ENCODE measurements around the gene USP10. TPM values are rescaled to one million over a fixed set of nuclear protein-coding genes. Genes with fewer than 3 reads are reported as not detected.

Gene USP10
- total and polyA plus RNA-seq, 5 donors from 2014 or later, result 64.0 to 112 (median 88.1) TPM

- no peaks in the 10 kb centered on the region for H3K9me3 Mint-ChIP-seq
- peak overlapping the region; percentile 13 for H3K4me3 ChIP-seq (ENCODE audit: low read depth, low read length)
- H3K4me1 Mint-ChIP-seq, result peaks cover 34 to 67% (median 46%) of the 10 kb centered on the region in 4 donors
- peak overlapping the region; percentile 70 to 81 (median 78) for H3K27ac Mint-ChIP-seq
- H3K27ac ChIP-seq (ENCODE audit: insufficient read depth, low read length, poor library complexity, severe bottlenecking), result no peak overlapping the region
- DNase-seq (peak in 1 of 3 donors; percentile 52), ATAC-seq (ENCODE audit: low read depth in 2 of 2) (no peak)
- no peaks in the 10 kb centered on the region for H3K9me3 ChIP-seq (ENCODE audit: control insufficient read depth in 2 of 2, low read length in 2 of 2)
- peak overlapping the region in 1 of 4 donors; percentile 46 for H3K4me3 Mint-ChIP-seq
- peaks cover 5% of the 10 kb centered on the region for H3K36me3 Mint-ChIP-seq
- H3K27me3 Mint-ChIP-seq, result no peaks in the 10 kb centered on the region
- H3K27me3 ChIP-seq (ENCODE audit: control insufficient read depth, insufficient read depth, low read length), result no peaks in the 10 kb centered on the region
- H3K4me1 ChIP-seq (ENCODE audit: control insufficient read depth, insufficient read depth, low read length, poor library complexity, severe bottlenecking), result peaks cover 44% of the 10 kb centered on the region
- peaks cover 8% of the 10 kb centered on the region for H3K36me3 ChIP-seq (ENCODE audit: control insufficient read depth, insufficient read depth, low read length)
These were observed 51.4 kb downstream of the USP10 start for GRCh38 chr16:84751241-84751640.

GRCh38 chr16:84751947-84752346 is 52.1 kb downstream of the USP10 start:
- Mint-ChIP-seq H3K27ac (peak overlapping the region in 2 of 3 donors; percentile 70 to 81), H3K4me3 (no peak overlapping the region), H3K4me1 (peaks cover 36 to 69% (median 49%) of the 10 kb centered on the region in 4 donors), H3K36me3 (peaks cover 4% of the 10 kb centered on the region), H3K9me3 (no peaks in the 10 kb centered on the region), H3K27me3 (no peaks in the 10 kb centered on the region)
- Histone ChIP-seq H3K27me3 (ENCODE audit: control insufficient read depth, insufficient read depth, low read length) (no peaks in the 10 kb centered on the region), H3K4me1 (ENCODE audit: control insufficient read depth, insufficient read depth, low read length, poor library complexity, severe bottlenecking) (peaks cover 44% of the 10 kb centered on the region), H3K27ac (ENCODE audit: insufficient read depth, low read length, poor library complexity, severe bottlenecking) (no peak overlapping the region), H3K36me3 (ENCODE audit: control insufficient read depth, insufficient read depth, low read length) (peaks cover 3% of the 10 kb centered on the region), H3K4me3 (ENCODE audit: low read depth, low read length) (peak overlapping the region; percentile 13), H3K9me3 (ENCODE audit: control insufficient read depth in 2 of 2, low read length in 2 of 2) (no peaks in the 10 kb centered on the region)
- peak in 1 of 3 donors; percentile 69 for DNase-seq
- peak in 1 of 2 donors; percentile 19 for ATAC-seq (ENCODE audit: low read depth in 2 of 2)

GRCh38 chr16:84752600-84752999 is 52.8 kb downstream of the USP10 start:
- no peak for ATAC-seq (ENCODE audit: low read depth in 2 of 2)
- no peak overlapping the region for H3K27ac ChIP-seq (ENCODE audit: insufficient read depth, low read length, poor library complexity, severe bottlenecking)
- H3K4me3 Mint-ChIP-seq, result no peak overlapping the region

GRCh38 chr16:84753412-84754326 is 53.9 kb downstream of the USP10 start:
- Histone ChIP-seq H3K4me3 (ENCODE audit: low read depth, low read length) (peak overlapping the region; percentile 64), H3K9me3 (ENCODE audit: control insufficient read depth in 2 of 2, low read length in 2 of 2) (no peaks in the 10 kb centered on the region), H3K4me1 (ENCODE audit: control insufficient read depth, insufficient read depth, low read length, poor library complexity, severe bottlenecking) (peaks cover 52% of the 10 kb centered on the region), H3K36me3 (ENCODE audit: control insufficient read depth, insufficient read depth, low read length) (peaks cover 2% of the 10 kb centered on the region), H3K27ac (ENCODE audit: insufficient read depth, low read length, poor library complexity, severe bottlenecking) (no peak overlapping the region), H3K27me3 (ENCODE audit: control insufficient read depth, insufficient read depth, low read length) (no peaks in the 10 kb centered on the region)
- H3K27ac Mint-ChIP-seq, result peak overlapping the region; percentile 31 to 80 (median 76)
- H3K36me3 Mint-ChIP-seq, result peaks cover 6% of the 10 kb centered on the region
- H3K4me3 Mint-ChIP-seq, result peak overlapping the region in 3 of 4 donors; percentile 16 to 56 (median 51)
- ATAC-seq (ENCODE audit: low read depth in 2 of 2) (no peak), DNase-seq (no peak)
- H3K9me3 Mint-ChIP-seq, result no peaks in the 10 kb centered on the region
- H3K4me1 Mint-ChIP-seq, result peaks cover 49 to 83% (median 63%) of the 10 kb centered on the region in 4 donors
- H3K27me3 Mint-ChIP-seq, result no peaks in the 10 kb centered on the region

More at GRCh38 chr16:84752600-84752999, 52.8 kb downstream of the USP10 start:
- H3K36me3 Mint-ChIP-seq, result no peaks in the 10 kb centered on the region
- peak in 1 of 3 donors; percentile 42 for DNase-seq
- H3K9me3 Mint-ChIP-seq, result no peaks in the 10 kb centered on the region
- H3K27ac Mint-ChIP-seq, result peak overlapping the region in 2 of 3 donors; percentile 62 to 81
- Histone ChIP-seq H3K36me3 (ENCODE audit: control insufficient read depth, insufficient read depth, low read length) (no peaks in the 10 kb centered on the region), H3K4me3 (ENCODE audit: low read depth, low read length) (no peak overlapping the region), H3K9me3 (ENCODE audit: control insufficient read depth in 2 of 2, low read length in 2 of 2) (no peaks in the 10 kb centered on the region), H3K27me3 (ENCODE audit: control insufficient read depth, insufficient read depth, low read length) (no peaks in the 10 kb centered on the region), H3K4me1 (ENCODE audit: control insufficient read depth, insufficient read depth, low read length, poor library complexity, severe bottlenecking) (peaks cover 44% of the 10 kb centered on the region)
- no peaks in the 10 kb centered on the region for H3K27me3 Mint-ChIP-seq
- H3K4me1 Mint-ChIP-seq, result peaks cover 40 to 72% (median 54%) of the 10 kb centered on the region in 4 donors

- no peaks in the 10 kb centered on the region for H3K27me3 ChIP-seq (ENCODE audit: control insufficient read depth, insufficient read depth, low read length)
- H3K4me1 ChIP-seq (ENCODE audit: control insufficient read depth, insufficient read depth, low read length, poor library complexity, severe bottlenecking), result peaks cover 55% of the 10 kb centered on the region
- DNase-seq (peak; percentile 65 to 92 (median 81)), ATAC-seq (ENCODE audit: low read depth in 2 of 2) (peak; percentile 80 to 85)
- Mint-ChIP-seq H3K36me3 (peaks cover 8% of the 10 kb centered on the region), H3K9me3 (no peaks in the 10 kb centered on the region), H3K4me3 (peak overlapping the region; percentile 16 to 84 (median 63)), H3K27ac (peak overlapping the region; percentile 31 to 80 (median 61)), H3K4me1 (peaks cover 49 to 87% (median 69%) of the 10 kb centered on the region in 4 donors), H3K27me3 (no peaks in the 10 kb centered on the region)
- H3K4me3 ChIP-seq (ENCODE audit: low read depth, low read length), result peak overlapping the region; percentile 64
- peak overlapping the region; percentile 28 for H3K27ac ChIP-seq (ENCODE audit: insufficient read depth, low read length, poor library complexity, severe bottlenecking)
- H3K36me3 ChIP-seq (ENCODE audit: control insufficient read depth, insufficient read depth, low read length), result peaks cover 5% of the 10 kb centered on the region
- H3K9me3 ChIP-seq (ENCODE audit: control insufficient read depth in 2 of 2, low read length in 2 of 2), result no peaks in the 10 kb centered on the region
These were observed 54.6 kb downstream of the USP10 start for GRCh38 chr16:84754353-84754856.

- peaks cover 8% of the 10 kb centered on the region for H3K36me3 ChIP-seq (ENCODE audit: control insufficient read depth, insufficient read depth, low read length)
- Mint-ChIP-seq H3K9me3 (no peaks in the 10 kb centered on the region), H3K4me1 (peaks cover 52 to 85% (median 72%) of the 10 kb centered on the region in 4 donors), H3K27me3 (no peaks in the 10 kb centered on the region), H3K36me3 (peaks cover 8% of the 10 kb centered on the region), H3K4me3 (peak overlapping the region in 3 of 4 donors; percentile 50 to 70 (median 64)), H3K27ac (peak overlapping the region; percentile 31 to 80 (median 76))
- ATAC-seq (ENCODE audit: low read depth in 2 of 2) (no peak), DNase-seq (no peak)
- peak overlapping the region; percentile 28 for H3K27ac ChIP-seq (ENCODE audit: insufficient read depth, low read length, poor library complexity, severe bottlenecking)
- H3K4me3 ChIP-seq (ENCODE audit: low read depth, low read length), result peak overlapping the region; percentile 64
- H3K27me3 ChIP-seq (ENCODE audit: control insufficient read depth, insufficient read depth, low read length), result no peaks in the 10 kb centered on the region
- no peaks in the 10 kb centered on the region for H3K9me3 ChIP-seq (ENCODE audit: control insufficient read depth in 2 of 2, low read length in 2 of 2)
- H3K4me1 ChIP-seq (ENCODE audit: control insufficient read depth, insufficient read depth, low read length, poor library complexity, severe bottlenecking), result peaks cover 55% of the 10 kb centered on the region
These were observed 55.3 kb downstream of the USP10 start for GRCh38 chr16:84754956-84755672.

GRCh38 chr16:84756830-84757229 is 57.0 kb downstream of the USP10 start:
- Mint-ChIP-seq H3K9me3 (no peaks in the 10 kb centered on the region), H3K4me1 (peaks cover 48 to 68% (median 59%) of the 10 kb centered on the region in 4 donors), H3K36me3 (peaks cover 14% of the 10 kb centered on the region), H3K27ac (no peak overlapping the region), H3K4me3 (no peak overlapping the region), H3K27me3 (no peaks in the 10 kb centered on the region)
- no peaks in the 10 kb centered on the region for H3K9me3 ChIP-seq (ENCODE audit: control insufficient read depth in 2 of 2, low read length in 2 of 2)
- DNase-seq (no peak), ATAC-seq (ENCODE audit: low read depth in 2 of 2) (no peak)
- peaks cover 45% of the 10 kb centered on the region for H3K4me1 ChIP-seq (ENCODE audit: control insufficient read depth, insufficient read depth, low read length, poor library complexity, severe bottlenecking)
- H3K36me3 ChIP-seq (ENCODE audit: control insufficient read depth, insufficient read depth, low read length), result peaks cover 24% of the 10 kb centered on the region
- H3K27me3 ChIP-seq (ENCODE audit: control insufficient read depth, insufficient read depth, low read length), result no peaks in the 10 kb centered on the region
- no peak overlapping the region for H3K4me3 ChIP-seq (ENCODE audit: low read depth, low read length)
- H3K27ac ChIP-seq (ENCODE audit: insufficient read depth, low read length, poor library complexity, severe bottlenecking), result no peak overlapping the region
